ENCODE measurements around the gene FA2H. TPM values are rescaled to one million over a fixed set of nuclear protein-coding genes. Genes with fewer than 3 reads are reported as not detected.
A peak's percentile ranks its signal among the peaks of the same experiment; 100 is the strongest.

FA2H gene
- total and polyA plus RNA-seq, 2 of the 13 experiments (the other 11 are each of a cell fraction or from before 2014, with no cell fraction given) = 0.20 TPM; not detected in 1

GRCh38 chr16:74700438-74701225 lies 74.0 kb downstream of the FA2H start, which contains the start of gene MLKL (continued):
- TF ChIP-seq RERE (CRISPR knock-in tag; IDR thresholded peaks at IDR 0.05; ENCODE audit: low read depth) (0 out of 2 replicates have a peak, but pooled peaks have one; percentile 30), ZNF251 (CRISPR knock-in tag; IDR thresholded peaks at IDR 0.05) (no peak), PRDM10 (CRISPR knock-in tag; IDR thresholded peaks at IDR 0.05; ENCODE audit: low read depth) (peak; percentile 59), ZSCAN5A (CRISPR knock-in tag; IDR thresholded peaks at IDR 0.05; ENCODE audit: borderline replicate concordance) (no peak), HINFP (CRISPR knock-in tag; IDR thresholded peaks at IDR 0.05; ENCODE audit: low read depth) (no peak), ZNF652 (CRISPR knock-in tag; IDR thresholded peaks at IDR 0.05; ENCODE audit: borderline replicate concordance, low read depth) (no peak), ZNF468 (CRISPR knock-in tag; IDR thresholded peaks at IDR 0.05) (no peak; the same call in 1 of the 2 replicates), PBX3 (CRISPR knock-in tag; IDR thresholded peaks at IDR 0.05; ENCODE audit: borderline replicate concordance) (no peak), ZNF232 (CRISPR knock-in tag; IDR thresholded peaks at IDR 0.05; ENCODE audit: borderline replicate concordance) (peak; percentile 87; the same call in 1 of the 2 replicates), FOXO4 (CRISPR knock-in tag; conservative IDR thresholded peaks at IDR 0.05) (0 out of 2 replicates have a peak, but pooled peaks have one; percentile 96), ZNF121 (CRISPR knock-in tag; IDR thresholded peaks at IDR 0.05) (no peak; the same call in 1 of the 2 replicates)
